ENCODE results near the gene QARS1. TPM values are rescaled to one million over a fixed set of nuclear protein-coding genes. Genes with fewer than 3 reads are reported as not detected.

QARS1 gene
- total RNA-seq, 1 donor from 2014 or later = 422 TPM

DNA sequence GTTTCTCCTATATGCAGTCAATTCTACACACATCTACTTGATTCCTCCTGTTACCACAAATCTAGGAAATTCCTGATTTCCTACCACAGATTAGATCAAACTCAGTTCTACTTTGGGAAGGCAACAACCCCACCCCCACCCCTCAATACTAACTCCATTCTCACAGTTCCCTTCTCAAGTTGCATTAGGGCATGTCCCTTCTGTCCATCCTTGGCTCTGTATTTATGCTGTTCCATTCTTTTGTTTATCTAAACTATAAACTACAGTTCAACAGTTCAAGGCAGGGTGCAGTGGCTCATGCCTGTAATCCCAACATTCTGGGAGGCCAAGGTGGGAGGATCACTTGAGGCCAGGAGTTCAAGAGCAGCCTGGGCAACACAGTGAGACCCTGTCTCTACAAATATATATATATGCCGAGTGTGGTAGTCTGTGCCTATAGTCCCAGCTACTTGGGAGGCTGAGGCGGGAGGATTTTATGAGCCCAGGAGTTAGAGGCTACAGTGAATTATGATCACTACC is 50.2 kb downstream of the QARS1 start:
- no peak for DNase-seq (ENCODE audit: low read depth, low spot score)

- DNase-seq (ENCODE audit: low read depth, low spot score) = no peak
These were observed 51.0 kb downstream of the QARS1 start for GRCh38 chr3:49053543-49053942.

Other genes with a start within 250 kb of the QARS1 start
- gene SLC25A20, start 205.9 kb downstream of the QARS1 start, total RNA-seq = 25.4 and 26.6 TPM in 2 replicates
- 61.3 and 85.8 TPM in 2 replicates for gene ARIH2, start 185.9 kb downstream of the QARS1 start, total RNA-seq
- 25.5 and 31.1 TPM in 2 replicates for gene P4HTM, start 114.5 kb downstream of the QARS1 start, total RNA-seq
- gene WDR6, start 97.4 kb downstream of the QARS1 start, total RNA-seq = 66.7 and 71.2 TPM in 2 replicates
- 37.4 and 48.5 TPM in 2 replicates for gene DALRD3, start 86.2 kb downstream of the QARS1 start, total RNA-seq
- gene NDUFAF3, start 82.6 kb downstream of the QARS1 start, total RNA-seq = 62.8 and 65.7 TPM in 2 replicates
- gene IMPDH2, start 75.4 kb downstream of the QARS1 start, total RNA-seq = 352 and 465 TPM in 2 replicates
- 59.1 and 62.7 TPM in 2 replicates for gene QRICH1, start 10.7 kb downstream of the QARS1 start, total RNA-seq
- gene USP19, start 16.1 kb upstream of the QARS1 start, total RNA-seq = 42.9 and 54.2 TPM in 2 replicates
- gene LAMB2, start 28.3 kb upstream of the QARS1 start, total RNA-seq = 470 and 504 TPM in 2 replicates
- 16.1 and 20.1 TPM in 2 replicates for gene CCDC71, start 61.6 kb upstream of the QARS1 start, total RNA-seq
- gene KLHDC8B, start 66.8 kb upstream of the QARS1 start, total RNA-seq = 41.0 and 41.2 TPM in 2 replicates
- gene C3orf62, start 172.5 kb upstream of the QARS1 start, total RNA-seq = 1.2 and 1.4 TPM in 2 replicates
- 27.8 and 35.4 TPM in 2 replicates for gene USP4, start 235.3 kb upstream of the QARS1 start, total RNA-seq

Data from pulmonary artery endothelial cell (primary cell).